NCI-H2107 treated with DMSO at 0.1 percent for 48 hours (cell line): ENCODE data around the gene SLC22A7.
"Not testable (repeated sequence)": the region's sequence is repeated elsewhere in the genome, so short reads cannot be mapped to it uniquely, and the experiment has no call there.

Source experiments
- DNase-seq: peaks from one replicate; lab custom pipeline; 2025; ENCODE audit not compliant: unreplicated experiment; lab: John Stamatoyannopoulos, UW

The SLC22A7 gene

DNA sequence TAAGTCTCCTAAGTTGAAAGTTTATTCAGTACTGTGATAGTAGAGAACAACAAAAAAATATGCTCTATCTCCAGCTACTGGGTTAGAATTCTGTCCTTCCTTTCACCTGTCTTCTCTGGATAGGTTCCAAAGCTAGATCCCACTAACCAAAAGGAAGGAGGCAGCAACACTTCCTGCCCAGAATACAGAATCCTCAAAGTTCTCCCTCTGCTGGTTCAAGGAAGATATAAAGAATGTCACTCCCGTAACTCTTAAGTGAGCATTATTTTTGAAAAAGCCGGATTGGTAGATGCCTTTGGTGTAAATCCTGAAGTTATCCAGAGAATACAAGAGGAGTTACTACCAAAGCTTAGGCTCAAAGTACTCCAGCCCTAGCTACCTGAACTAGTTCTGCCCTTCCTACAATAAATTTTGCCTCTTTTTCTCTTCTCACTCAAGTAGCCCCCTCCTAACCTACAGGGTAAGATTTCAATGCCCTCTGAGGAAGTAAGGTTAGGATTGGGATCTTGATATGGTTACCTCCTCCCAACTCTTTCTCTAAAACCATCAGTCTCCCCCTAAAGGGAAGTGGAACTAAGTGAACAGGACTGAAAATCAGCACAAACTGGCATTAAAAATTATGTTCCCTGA is 36.5 kb downstream of the SLC22A7 start:
- peak; percentile 29 for DNase-seq

DNA sequence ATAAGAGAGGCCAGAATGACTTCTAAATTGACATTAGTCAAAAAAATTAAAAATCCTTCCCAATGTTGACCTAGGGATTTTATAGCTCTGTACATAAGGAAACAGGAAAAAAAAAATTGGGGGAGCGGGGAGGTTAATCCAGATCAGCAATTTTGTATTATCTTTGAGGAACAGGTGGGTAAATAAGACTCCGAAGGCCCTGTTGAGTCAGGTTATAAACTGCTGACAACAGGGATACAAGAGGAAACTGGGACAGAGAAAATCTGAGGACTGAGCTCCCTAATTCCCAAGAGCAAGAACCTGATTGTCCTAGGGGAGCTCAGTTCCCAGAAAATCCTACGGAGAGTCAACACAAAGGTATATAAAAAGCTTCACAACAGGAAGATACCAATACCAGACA is 37.4 kb downstream of the SLC22A7 start:
- no peak for DNase-seq

DNA sequence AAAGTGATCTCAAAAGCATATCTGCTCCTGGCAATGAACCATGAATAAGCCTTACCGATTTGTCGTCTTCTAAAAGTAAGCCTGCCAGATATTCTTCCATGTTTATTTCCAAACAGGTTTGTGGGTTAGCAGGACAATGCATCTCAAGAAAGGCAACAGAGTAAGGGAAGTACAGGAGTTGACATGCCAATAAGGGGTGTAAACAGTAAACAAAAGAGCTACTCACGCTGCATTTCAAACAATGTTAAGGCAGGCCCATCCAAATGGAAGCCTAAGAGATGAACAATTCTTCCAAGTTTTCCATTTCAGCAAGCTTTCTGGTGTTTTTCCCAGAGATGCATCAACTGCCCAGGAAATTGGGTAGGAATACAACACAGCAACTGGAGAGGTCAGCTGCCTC is 38.3 kb downstream of the SLC22A7 start:
- no peak for DNase-seq

DNA sequence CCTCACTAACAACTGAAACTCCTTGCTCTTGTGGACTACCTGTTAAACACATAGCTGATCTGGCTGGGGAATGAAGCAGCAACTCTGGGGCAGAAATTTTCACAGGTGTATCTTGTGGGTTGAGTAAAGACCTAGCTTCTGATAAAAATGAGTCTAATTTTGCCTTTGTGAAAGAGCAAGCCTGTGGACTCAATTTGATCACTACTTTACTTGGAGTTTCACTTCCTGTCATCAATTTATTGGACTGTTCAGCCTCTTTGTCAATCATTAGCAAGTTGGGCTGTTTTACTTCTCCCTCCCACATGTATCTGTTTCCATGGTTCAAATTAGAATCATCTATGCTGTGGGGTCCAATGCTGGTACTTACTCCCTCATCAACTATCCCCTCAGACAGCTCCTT is 40.2 kb downstream of the SLC22A7 start:
- DNase-seq = no peak

DNA sequence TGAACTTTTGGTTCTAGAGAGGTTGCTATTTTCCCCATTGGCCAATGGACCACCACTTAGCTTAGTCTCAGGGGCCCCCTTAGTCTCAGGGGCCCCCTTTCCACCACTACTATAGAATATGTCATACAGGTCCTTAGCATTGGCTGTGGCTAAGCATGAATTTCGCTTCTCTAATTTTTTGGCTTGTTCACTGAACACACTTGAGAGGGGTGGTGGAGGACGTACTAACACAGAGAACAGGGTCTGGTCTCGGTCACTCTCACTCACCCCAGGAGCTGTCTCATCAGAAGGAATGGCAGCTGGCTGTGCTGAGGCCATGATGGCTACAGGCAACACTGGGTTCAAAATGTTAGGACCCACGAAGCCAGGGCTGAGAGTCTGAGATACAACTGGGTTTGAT is 41.1 kb downstream of the SLC22A7 start:
- no peak for DNase-seq

DNA sequence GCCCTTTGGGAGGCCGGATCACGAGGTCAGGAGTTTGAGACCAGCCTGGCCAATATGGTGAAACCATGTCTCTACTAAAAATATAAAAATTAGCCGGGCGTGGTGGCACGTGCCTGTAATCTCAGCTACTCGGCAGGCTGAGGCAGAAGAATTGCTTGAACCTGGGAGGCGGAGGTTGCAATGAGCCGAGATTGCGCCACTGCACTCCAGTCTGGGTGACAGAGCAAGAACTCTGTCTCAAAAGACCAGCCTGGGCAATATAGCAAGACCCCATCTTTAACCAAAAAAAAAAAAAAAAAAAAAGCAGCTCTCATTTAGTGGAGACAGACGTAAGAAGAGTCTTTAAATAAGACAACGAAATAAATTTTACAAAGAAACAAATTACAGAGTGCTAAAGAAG is 48.2 kb downstream of the SLC22A7 start:
- not testable (repeated sequence) for DNase-seq

DNA sequence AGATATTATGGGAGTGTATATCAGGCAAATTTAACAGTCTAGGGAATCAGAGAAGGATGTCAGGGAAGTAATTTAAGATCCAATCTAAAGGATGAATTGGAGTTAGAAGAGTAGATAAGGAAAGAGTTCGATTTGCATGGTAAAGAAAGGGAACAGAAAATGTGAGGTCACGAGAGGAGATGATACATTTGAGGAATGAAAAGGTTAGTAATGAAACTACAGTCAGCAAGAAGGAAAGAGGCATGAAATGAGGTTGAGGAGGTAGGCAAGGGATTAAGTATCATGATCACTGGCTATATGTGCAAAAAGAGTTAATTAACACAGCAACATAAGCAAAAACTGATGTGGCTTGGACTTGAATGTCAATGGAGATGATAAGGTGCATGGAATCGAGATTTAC is 49.0 kb downstream of the SLC22A7 start:
- no peak for DNase-seq

DNA sequence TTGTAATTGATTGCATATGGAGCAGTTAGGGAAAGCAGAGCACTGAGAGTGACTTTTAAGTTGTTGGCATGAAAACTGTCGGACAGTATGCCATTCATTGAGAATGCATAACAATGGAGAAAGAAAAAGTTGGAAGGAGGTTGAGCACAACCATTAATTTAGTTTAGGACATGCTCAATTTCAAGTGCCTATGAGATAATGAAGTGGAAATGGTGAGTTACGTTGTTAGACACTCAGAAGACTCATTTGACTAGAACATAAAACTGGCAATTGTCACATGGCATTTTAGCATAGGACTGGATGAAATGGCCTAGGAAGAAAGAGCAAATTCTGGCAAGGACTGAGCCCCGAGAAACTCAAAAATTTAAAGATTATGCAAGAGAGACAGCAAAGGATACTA is 49.4 kb downstream of the SLC22A7 start:
- DNase-seq = no peak

DNA sequence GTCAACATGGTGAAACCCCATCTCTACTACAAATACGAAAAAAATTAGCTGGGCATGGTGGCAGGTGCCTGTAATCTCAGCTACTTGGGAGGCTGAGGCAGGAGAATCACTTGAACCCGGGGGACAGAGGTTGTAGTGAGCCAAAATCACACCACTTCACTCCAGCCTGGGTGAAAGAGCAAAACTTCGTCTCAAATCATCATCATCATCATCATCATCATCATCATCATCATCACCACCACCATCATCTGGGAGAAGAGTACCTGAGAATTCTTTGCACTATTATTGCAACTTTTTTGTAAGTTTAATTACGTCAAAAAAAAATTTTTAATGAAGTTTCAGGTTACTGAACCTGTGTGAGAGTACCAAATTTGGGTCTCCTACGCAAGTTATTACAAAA is 53.9 kb downstream of the SLC22A7 start:
- not testable (repeated sequence) for DNase-seq
